ENCODE measurements around the gene NEUROG1. TPM values are rescaled to one million over a fixed set of nuclear protein-coding genes. Genes with fewer than 3 reads are reported as not detected.

NEUROG1 gene
- total and polyA plus RNA-seq, 2 of the 13 experiments (the other 11 are each of a cell fraction or from before 2014, with no cell fraction given), result not detected

DNA sequence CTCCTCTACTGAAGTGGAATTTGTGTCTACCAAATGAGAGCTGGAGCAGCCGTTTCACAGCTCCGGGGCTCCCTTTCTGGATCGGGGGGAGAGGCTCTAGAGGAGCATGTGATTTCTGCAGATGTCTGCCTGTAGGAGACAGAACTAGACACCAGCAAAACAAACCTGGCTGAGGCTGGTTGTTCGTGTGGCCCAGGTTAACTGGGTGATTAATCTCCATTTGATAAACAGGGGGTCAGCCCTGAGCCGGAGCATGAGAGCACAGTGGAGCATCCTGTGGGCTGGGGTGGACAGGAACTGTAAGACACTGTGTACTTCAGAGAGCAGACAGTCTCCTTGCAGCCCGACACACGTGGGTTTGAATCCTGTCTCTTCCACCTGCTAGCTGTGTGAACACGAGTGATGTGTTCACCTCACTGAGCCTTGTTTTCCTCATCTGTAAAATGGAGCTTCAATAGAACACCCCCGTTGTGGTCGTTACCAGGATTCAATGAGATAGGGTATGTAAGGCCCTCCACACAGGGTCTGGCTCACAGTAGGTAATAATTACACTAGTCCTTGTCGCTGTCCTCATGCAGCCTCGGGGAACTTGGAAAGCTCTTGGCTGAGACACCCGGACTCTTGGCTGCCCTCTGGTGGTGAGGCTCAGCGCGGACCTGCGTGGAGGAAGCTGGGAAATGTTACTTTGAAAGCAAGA, 30.1 kb upstream of the NEUROG1 start (continued):
- TF ChIP-seq, protein P1, sequence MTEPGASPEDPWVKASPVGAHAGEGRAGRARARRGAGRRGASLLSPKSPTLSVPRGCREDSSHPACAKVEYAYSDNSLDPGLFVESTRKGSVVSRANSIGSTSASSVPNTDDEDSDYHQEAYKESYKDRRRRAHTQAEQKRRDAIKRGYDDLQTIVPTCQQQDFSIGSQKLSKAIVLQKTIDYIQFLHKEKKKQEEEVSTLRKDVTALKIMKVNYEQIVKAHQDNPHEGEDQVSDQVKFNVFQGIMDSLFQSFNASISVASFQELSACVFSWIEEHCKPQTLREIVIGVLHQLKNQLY (CRISPR knock-in tag; IDR thresholded peaks at IDR 0.05), result no peak
- TF ChIP-seq, protein P2, sequence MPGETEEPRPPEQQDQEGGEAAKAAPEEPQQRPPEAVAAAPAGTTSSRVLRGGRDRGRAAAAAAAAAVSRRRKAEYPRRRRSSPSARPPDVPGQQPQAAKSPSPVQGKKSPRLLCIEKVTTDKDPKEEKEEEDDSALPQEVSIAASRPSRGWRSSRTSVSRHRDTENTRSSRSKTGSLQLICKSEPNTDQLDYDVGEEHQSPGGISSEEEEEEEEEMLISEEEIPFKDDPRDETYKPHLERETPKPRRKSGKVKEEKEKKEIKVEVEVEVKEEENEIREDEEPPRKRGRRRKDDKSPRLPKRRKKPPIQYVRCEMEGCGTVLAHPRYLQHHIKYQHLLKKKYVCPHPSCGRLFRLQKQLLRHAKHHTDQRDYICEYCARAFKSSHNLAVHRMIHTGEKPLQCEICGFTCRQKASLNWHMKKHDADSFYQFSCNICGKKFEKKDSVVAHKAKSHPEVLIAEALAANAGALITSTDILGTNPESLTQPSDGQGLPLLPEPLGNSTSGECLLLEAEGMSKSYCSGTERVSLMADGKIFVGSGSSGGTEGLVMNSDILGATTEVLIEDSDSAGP (CRISPR knock-in tag; IDR thresholded peaks at IDR 0.05; ENCODE audit: borderline replicate concordance), result 0 out of 2 replicates have a peak, but pooled peaks have one; percentile 21
- no peak for TF ChIP-seq IKZF4 (CRISPR knock-in tag; IDR thresholded peaks at IDR 0.05; ENCODE audit: borderline replicate concordance, low read depth, not compliant biosample characterization)
- TF ChIP-seq, protein P3, sequence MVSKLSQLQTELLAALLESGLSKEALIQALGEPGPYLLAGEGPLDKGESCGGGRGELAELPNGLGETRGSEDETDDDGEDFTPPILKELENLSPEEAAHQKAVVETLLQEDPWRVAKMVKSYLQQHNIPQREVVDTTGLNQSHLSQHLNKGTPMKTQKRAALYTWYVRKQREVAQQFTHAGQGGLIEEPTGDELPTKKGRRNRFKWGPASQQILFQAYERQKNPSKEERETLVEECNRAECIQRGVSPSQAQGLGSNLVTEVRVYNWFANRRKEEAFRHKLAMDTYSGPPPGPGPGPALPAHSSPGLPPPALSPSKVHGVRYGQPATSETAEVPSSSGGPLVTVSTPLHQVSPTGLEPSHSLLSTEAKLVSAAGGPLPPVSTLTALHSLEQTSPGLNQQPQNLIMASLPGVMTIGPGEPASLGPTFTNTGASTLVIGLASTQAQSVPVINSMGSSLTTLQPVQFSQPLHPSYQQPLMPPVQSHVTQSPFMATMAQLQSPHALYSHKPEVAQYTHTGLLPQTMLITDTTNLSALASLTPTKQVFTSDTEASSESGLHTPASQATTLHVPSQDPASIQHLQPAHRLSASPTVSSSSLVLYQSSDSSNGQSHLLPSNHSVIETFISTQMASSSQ (IDR thresholded peaks at IDR 0.05; ENCODE audit: low read depth), result no peak
- TF ChIP-seq, protein P3 (CRISPR knock-in tag; IDR thresholded peaks at IDR 0.05; ENCODE audit: borderline replicate concordance), result no peak
- TF ChIP-seq ZMYM2 (CRISPR knock-in tag; IDR thresholded peaks at IDR 0.05), result no peak
- TF ChIP-seq, protein P4, sequence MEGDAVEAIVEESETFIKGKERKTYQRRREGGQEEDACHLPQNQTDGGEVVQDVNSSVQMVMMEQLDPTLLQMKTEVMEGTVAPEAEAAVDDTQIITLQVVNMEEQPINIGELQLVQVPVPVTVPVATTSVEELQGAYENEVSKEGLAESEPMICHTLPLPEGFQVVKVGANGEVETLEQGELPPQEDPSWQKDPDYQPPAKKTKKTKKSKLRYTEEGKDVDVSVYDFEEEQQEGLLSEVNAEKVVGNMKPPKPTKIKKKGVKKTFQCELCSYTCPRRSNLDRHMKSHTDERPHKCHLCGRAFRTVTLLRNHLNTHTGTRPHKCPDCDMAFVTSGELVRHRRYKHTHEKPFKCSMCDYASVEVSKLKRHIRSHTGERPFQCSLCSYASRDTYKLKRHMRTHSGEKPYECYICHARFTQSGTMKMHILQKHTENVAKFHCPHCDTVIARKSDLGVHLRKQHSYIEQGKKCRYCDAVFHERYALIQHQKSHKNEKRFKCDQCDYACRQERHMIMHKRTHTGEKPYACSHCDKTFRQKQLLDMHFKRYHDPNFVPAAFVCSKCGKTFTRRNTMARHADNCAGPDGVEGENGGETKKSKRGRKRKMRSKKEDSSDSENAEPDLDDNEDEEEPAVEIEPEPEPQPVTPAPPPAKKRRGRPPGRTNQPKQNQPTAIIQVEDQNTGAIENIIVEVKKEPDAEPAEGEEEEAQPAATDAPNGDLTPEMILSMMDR (CRISPR knock-in tag; IDR thresholded peaks at IDR 0.05), result peak; percentile 80
- TF ChIP-seq RBAK (CRISPR knock-in tag; IDR thresholded peaks at IDR 0.05), result no peak
- peak; percentile 36; the same call in 1 of the 2 replicates for TF ChIP-seq STAG1 (CRISPR knock-in tag; IDR thresholded peaks at IDR 0.05)
- TF ChIP-seq, protein P5, sequence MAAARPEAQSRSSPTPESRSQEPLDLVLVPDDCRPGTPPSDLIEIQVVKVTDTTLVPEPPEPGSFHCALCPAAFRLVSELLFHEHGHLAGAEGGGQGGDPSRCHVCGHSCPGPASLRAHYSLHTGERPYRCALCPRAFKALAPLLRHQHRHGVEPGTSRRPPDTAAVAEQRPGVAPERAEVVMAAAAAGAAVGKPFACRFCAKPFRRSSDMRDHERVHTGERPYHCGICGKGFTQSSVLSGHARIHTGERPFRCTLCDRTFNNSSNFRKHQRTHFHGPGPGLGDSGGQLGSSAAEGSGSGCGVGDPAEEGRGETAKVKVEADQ (CRISPR knock-in tag; IDR thresholded peaks at IDR 0.05; ENCODE audit: borderline replicate concordance), result no peak
- no peak for TF ChIP-seq MTF1 (CRISPR knock-in tag; IDR thresholded peaks at IDR 0.05)
- TF ChIP-seq NKX3-1 (CRISPR knock-in tag; IDR thresholded peaks at IDR 0.05), result no peak
- TF ChIP-seq ZNF292 (CRISPR knock-in tag; IDR thresholded peaks at IDR 0.05; ENCODE audit: borderline replicate concordance, low read depth), result no peak
- peak; percentile 76 for TF ChIP-seq XRCC5 (optimal IDR thresholded peaks at IDR 0.05; ENCODE audit: low read length)
- TF ChIP-seq RARG (CRISPR knock-in tag; IDR thresholded peaks at IDR 0.05; ENCODE audit: low read depth), result no peak
- TF ChIP-seq HOXD1 (CRISPR knock-in tag; IDR thresholded peaks at IDR 0.05), result no peak
- no peak for TF ChIP-seq NFE2 (CRISPR knock-in tag; IDR thresholded peaks at IDR 0.05)
- TF ChIP-seq ZSCAN9 (CRISPR knock-in tag; IDR thresholded peaks at IDR 0.05; ENCODE audit: borderline replicate concordance), result no peak
- TF ChIP-seq HDAC2 (CRISPR knock-in tag; IDR thresholded peaks at IDR 0.05), result no peak
- no peak for TF ChIP-seq FOXC1 (CRISPR knock-in tag; IDR thresholded peaks at IDR 0.05; ENCODE audit: borderline replicate concordance)
- no peak for TF ChIP-seq ZNF253 (CRISPR knock-in tag; IDR thresholded peaks at IDR 0.05; ENCODE audit: borderline replicate concordance)
- 0 out of 2 replicates have a peak, but pooled peaks have one; percentile 24 for TF ChIP-seq KMT2A (CRISPR knock-in tag; IDR thresholded peaks at IDR 0.05)
